ENCODE measurements around the gene CCDC80.

- no peak for TF ChIP-seq YY1 (tag by site-specific recombination; IDR thresholded peaks at IDR 0.05)
- TF ChIP-seq CTCF (tag by site-specific recombination; IDR thresholded peaks at IDR 0.05), result no peak
- no peak for TF ChIP-seq ZNF513 (tag by site-specific recombination; IDR thresholded peaks at IDR 0.05)
- no peak for TF ChIP-seq ZNF121 (tag by site-specific recombination; IDR thresholded peaks at IDR 0.05)
- TF ChIP-seq, protein P1, sequence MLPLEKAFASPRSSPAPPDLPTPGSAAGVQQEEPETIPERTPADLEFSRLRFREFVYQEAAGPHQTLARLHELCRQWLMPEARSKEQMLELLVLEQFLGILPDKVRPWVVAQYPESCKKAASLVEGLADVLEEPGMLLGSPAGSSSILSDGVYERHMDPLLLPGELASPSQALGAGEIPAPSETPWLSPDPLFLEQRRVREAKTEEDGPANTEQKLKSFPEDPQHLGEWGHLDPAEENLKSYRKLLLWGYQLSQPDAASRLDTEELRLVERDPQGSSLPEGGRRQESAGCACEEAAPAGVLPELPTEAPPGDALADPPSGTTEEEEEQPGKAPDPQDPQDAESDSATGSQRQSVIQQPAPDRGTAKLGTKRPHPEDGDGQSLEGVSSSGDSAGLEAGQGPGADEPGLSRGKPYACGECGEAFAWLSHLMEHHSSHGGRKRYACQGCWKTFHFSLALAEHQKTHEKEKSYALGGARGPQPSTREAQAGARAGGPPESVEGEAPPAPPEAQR (tag by site-specific recombination; IDR thresholded peaks at IDR 0.05), result no peak
- no peak for TF ChIP-seq GLI2 (tag by site-specific recombination; IDR thresholded peaks at IDR 0.05; ENCODE audit: borderline replicate concordance, low read depth)
- TF ChIP-seq, protein P2, sequence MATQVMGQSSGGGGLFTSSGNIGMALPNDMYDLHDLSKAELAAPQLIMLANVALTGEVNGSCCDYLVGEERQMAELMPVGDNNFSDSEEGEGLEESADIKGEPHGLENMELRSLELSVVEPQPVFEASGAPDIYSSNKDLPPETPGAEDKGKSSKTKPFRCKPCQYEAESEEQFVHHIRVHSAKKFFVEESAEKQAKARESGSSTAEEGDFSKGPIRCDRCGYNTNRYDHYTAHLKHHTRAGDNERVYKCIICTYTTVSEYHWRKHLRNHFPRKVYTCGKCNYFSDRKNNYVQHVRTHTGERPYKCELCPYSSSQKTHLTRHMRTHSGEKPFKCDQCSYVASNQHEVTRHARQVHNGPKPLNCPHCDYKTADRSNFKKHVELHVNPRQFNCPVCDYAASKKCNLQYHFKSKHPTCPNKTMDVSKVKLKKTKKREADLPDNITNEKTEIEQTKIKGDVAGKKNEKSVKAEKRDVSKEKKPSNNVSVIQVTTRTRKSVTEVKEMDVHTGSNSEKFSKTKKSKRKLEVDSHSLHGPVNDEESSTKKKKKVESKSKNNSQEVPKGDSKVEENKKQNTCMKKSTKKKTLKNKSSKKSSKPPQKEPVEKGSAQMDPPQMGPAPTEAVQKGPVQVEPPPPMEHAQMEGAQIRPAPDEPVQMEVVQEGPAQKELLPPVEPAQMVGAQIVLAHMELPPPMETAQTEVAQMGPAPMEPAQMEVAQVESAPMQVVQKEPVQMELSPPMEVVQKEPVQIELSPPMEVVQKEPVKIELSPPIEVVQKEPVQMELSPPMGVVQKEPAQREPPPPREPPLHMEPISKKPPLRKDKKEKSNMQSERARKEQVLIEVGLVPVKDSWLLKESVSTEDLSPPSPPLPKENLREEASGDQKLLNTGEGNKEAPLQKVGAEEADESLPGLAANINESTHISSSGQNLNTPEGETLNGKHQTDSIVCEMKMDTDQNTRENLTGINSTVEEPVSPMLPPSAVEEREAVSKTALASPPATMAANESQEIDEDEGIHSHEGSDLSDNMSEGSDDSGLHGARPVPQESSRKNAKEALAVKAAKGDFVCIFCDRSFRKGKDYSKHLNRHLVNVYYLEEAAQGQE (tag by site-specific recombination; IDR thresholded peaks at IDR 0.05), result no peak
Observed at GRCh38 chr3:112582244-112582874, 58.6 kb downstream of the CCDC80 start.
